Measurements from ENCODE around the gene SRP68.

The SRP68 gene

DNA sequence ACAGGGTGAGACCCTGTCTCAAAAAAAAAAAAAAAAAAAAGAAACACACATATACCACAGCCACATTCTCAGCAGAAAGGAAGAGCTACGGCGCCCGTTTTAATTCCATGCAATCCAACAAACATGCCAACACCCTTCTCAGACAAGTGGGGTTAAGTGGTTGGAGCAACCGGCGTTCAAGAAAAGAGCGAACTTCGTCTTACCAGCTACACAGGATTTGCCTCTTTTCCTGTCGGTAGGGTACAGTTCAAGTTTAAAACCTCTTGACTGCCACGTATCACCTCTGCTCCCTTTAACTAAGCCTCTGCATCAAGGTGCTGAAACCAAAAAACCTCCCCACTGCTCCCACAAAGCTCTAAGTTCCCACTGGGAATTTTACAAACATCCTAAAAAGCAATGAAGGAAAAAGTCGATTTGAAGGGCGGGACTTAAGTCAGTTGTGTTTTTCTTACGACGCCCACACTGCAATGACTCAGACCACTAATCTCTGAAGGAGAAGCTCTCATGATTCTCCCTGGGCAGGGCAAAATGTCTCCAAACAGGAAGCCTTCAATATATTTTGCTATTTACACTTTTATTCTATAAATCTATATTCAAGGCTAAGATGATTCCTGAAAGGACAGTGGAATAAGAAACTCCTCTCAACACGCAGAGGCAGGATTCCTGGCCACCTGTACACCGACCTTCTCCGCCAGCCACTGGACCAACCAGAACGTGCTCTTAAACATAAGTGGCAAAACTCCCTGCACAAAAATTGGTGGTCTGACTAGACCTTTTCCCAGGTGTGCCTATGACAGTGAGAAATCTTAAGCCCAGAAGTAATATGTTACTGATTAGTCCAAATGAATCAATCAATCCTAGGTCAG is 18.8 kb downstream of the SRP68 start:
- no peak for DNase-seq (ENCODE audit: low spot score)
- TF ChIP-seq, protein P1, sequence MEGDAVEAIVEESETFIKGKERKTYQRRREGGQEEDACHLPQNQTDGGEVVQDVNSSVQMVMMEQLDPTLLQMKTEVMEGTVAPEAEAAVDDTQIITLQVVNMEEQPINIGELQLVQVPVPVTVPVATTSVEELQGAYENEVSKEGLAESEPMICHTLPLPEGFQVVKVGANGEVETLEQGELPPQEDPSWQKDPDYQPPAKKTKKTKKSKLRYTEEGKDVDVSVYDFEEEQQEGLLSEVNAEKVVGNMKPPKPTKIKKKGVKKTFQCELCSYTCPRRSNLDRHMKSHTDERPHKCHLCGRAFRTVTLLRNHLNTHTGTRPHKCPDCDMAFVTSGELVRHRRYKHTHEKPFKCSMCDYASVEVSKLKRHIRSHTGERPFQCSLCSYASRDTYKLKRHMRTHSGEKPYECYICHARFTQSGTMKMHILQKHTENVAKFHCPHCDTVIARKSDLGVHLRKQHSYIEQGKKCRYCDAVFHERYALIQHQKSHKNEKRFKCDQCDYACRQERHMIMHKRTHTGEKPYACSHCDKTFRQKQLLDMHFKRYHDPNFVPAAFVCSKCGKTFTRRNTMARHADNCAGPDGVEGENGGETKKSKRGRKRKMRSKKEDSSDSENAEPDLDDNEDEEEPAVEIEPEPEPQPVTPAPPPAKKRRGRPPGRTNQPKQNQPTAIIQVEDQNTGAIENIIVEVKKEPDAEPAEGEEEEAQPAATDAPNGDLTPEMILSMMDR (IDR thresholded peaks at IDR 0.05; ENCODE audit: extremely low read depth, missing control alignments) = no peak

DNA sequence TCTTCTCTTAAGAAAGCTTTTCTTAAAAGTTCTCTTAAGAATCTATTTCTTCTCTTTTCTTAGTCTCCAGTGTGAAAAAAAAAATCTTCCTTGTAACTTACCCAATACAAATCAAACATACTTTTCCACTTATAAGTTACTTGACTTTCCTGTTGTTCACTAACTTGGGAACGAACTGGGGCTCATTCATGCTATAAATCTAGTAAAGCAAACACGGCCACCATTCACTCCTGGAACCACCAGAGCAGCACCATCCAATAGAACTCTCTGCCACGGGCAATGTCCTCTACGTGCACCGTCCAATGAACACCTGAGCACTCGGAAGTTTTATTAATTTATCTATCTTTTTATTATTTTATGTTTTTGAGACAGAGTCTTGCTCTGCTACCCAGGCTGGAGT is 20.8 kb downstream of the SRP68 start:
- no peak for DNase-seq (ENCODE audit: low spot score)
- TF ChIP-seq, protein P1 (IDR thresholded peaks at IDR 0.05; ENCODE audit: extremely low read depth, missing control alignments) = no peak

DNA sequence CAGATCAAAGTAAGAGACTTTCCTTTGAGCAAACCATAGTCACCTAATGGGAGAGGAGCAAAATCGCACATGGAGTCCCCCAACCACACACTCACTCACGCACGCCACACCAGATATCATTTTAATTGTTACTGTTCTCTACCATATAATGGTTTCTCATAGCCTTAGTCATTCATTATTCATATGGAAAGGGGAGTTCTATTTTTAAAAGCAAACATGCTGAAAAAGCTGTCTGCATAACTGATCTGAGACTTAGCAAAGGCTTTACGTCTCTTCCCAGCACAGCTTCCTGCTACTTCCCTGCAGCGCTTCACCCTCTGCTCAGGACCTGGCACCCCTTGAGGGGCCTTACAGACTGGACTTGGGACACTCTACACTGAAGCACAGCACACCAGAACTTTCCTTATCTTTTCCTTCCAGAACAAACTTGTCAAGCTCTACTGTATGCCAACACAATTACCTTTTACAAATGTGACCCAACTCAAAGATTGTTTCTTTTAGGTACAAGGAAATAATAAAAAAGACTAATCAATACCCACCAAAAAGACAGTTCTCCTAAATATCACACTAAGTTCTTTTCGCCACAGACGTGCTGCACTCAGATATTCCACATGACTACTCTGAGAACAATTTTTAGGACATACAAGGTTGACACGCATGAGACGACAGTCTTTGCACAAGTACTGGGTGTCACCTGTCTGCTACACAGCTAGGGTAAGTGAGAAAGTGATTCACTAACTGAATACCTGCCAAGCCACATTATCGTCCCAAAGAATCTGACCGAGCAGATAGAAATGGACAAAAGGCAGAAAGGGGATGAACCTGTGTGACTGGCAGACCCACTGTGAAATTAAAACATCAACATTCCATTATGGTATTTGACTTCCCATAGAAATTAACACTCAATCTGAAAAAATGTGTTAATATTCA is 21.5 kb downstream of the SRP68 start:
- TF ChIP-seq, protein P1 (IDR thresholded peaks at IDR 0.05; ENCODE audit: extremely low read depth, missing control alignments) = no peak
- no peak for DNase-seq (ENCODE audit: low spot score)

DNA sequence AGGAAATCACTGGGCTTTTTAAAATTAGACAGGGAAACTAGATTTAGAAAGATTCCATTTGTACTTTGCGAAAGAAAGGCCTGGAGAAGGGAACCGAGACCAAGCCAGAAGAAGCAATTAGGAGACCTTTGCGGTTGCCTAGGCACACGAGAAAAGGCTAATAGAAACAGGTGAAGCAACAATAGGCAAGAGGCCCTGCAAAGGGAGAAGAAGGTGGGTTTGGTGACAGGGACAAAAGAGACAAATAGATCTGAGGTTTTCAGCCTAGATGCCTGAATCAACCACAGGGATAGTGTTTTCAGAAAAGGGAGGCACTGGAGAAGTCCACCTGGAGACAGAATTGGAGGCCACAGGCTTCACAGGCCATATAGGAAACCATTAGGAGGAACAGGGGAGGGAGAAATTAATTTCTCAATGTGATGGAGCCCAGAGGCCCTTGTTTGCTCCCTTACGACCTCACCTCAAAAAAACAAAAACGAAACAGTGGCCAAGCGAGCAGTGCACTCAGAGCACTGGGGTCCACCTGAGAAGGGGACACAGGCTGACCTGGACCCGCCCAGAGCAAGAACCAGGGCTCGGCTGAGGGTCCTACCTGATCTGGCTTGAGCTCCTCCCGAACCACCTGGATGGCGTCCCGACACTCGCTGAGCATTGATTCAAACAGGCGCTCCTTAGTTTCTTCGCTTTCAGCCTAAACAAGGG is 22.3 kb downstream of the SRP68 start:
- no peak for DNase-seq (ENCODE audit: low spot score)
- TF ChIP-seq, protein P1 (IDR thresholded peaks at IDR 0.05; ENCODE audit: extremely low read depth, missing control alignments) = no peak

DNA sequence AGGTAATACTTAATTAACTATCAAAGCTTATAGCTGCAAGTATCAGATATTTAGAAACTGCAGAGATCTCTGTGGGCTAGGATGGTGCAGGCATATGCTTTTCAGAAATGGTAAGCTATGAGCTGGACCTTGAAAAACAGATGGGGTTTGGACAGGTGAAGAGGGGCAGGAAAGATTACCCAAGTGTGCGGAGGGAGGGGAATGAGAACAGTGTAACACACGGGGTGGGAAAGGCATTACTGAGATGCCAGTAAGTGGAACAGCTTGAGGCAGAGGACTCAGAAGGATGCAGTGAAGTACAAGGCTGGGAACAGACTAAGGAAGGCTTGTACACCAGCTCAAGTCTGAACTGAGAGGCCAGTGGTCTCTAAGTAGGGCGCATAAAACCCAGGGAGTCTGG is 23.1 kb downstream of the SRP68 start:
- no peak for DNase-seq (ENCODE audit: low spot score)
- TF ChIP-seq, protein P1 (IDR thresholded peaks at IDR 0.05; ENCODE audit: extremely low read depth, missing control alignments) = no peak

DNA sequence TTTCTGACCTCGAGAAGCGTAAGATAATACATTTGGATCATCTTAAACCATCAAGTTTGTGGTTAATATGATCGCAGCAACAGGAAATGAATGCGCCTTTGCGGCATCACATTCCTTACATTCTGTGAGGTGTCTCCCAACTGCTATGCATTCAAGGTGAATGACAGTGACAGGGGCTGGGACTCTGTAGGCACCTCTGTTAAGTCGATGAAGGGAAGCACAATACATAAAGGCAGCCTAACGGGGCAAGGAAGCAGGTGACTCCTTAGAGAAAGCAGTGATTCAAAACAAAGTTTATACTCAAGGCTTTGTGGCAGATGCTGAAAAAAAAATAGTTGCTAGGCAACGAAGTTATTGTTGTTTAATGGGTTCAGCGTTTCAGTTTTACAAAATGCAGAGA is 23.6 kb downstream of the SRP68 start:
- DNase-seq (ENCODE audit: low spot score) = no peak
- TF ChIP-seq, protein P1 (IDR thresholded peaks at IDR 0.05; ENCODE audit: extremely low read depth, missing control alignments) = no peak

Data from GM20000 (cell line).